Epithelial cell of esophagus (primary cell): Measurements from ENCODE around the gene MRPS25.

Source experiments
- DNase-seq: peaks from one replicate; pipeline ENCODE4 v3.0.0; 2010; ENCODE audit warnings: low read depth
- H3K4me3 ChIP-seq: 2 replicates; pipeline ENCODE4 v1.5.1; 2011; ENCODE audit warnings: mild to moderate bottlenecking, low read length, control low read depth
- CTCF ChIP-seq: IDR thresholded peaks from 2 replicates; pipeline ENCODE4 v1.5.1; 2011; ENCODE audit warnings: low read depth, mild to moderate bottlenecking, low read length, control low read depth, inconsistent platforms; ENCODE audit not compliant: insufficient read depth; ENCODE audit errors: missing control alignments

Gene MRPS25

DNA sequence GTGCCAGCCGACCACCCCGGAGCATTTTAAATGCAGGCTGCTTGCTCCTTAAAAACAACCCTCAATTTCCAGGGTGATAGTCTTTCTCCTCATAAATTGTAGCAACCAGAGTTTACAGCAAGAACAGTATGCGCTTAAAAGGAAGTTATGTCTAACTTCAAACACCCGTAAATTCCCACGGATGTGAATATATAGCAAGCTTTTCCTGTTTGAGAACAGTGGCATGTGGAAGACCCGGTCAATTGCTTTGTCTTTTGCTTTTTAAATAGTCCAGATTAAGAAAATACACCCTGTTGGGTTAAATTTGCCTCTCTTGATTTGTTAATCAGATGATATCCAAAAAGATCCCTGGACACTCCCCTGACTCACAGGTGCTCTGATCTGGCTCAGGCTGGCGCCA, 20.8 kb downstream of the MRPS25 start:
- no peak overlapping the region for H3K4me3 ChIP-seq
- no peak for DNase-seq
- no peak for TF ChIP-seq CTCF

- TF ChIP-seq CTCF: no peak
- no peak overlapping the region for H3K4me3 ChIP-seq
- no peak for DNase-seq
Measured at GRCh38 chr3:15043408-15044171, 21.5 kb downstream of the MRPS25 start.

DNA sequence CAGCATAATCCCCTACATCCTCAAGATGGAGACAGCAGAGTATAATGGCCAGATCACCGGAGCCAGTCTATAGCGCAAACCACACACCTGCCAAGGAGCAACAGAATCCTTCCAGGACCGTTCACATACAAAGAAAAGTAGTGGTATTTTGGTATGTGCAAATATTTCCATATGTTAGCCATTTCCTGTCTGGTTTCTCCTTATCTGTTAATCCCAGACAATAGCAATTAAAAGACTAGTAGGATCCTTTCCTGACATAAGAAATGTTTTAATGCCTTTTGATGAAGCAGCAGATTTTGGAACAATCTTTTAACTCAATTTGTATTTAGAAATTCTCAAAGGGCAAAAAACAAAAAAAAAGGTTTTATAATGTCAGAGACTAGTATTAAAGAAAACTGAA, 22.2 kb downstream of the MRPS25 start:
- TF ChIP-seq CTCF: no peak
- DNase-seq: no peak

DNA sequence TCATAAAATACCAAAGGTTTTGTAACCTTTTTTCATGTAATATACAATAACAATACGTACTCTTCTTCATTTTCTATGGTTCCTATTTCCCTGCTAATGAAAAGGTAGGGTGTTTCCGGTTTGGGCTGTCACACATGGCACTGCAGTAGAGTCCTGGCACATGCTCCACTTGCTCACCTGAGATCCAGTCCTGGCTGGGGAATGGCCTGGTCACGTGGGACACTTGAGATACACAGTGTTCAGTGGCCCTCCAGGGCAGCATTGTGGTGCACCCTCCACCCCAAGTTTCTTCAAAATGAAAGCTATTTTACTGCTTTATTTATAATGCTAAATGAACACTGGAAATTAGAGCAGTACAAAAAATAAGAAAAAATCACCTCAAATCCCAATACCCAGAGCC, 23.2 kb downstream of the MRPS25 start:
- DNase-seq: no peak

More for the DNA sequence above, 22.2 kb downstream of the MRPS25 start:
- no peak overlapping the region for H3K4me3 ChIP-seq

GRCh38 chr3:15040844-15041243, 24.3 kb downstream of the MRPS25 start:
- peak; percentile 8 for DNase-seq
- TF ChIP-seq CTCF: no peak
- H3K4me3 ChIP-seq: no peak overlapping the region

More for the DNA sequence above, 23.2 kb downstream of the MRPS25 start:
- no peak for TF ChIP-seq CTCF
- H3K4me3 ChIP-seq: no peak overlapping the region

DNA sequence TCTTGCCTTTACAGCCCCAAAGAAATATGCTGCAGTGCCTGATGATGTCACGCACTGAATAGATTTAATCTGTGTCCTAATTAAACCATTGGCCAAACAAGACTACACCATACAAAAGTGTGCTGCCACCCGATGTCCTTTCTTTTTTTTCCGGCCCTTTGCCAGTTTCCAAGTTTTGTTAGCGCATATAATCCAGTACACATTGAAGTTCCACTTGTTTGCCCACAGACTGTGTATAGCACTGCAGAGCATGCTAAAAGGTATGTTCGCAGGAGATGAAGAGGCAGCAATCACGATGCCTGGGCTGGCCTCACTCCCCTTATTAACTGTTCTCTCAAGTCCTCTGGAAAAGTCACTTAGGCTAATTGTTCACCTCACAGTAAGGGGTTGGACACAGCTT, 26.8 kb downstream of the MRPS25 start:
- no peak for DNase-seq
- no peak for TF ChIP-seq CTCF
- H3K4me3 ChIP-seq: no peak overlapping the region

GRCh38 chr3:15033103-15033502, 32.0 kb downstream of the MRPS25 start:
- no peak for DNase-seq
- no peak overlapping the region for H3K4me3 ChIP-seq
- no peak for TF ChIP-seq CTCF
